Psoas muscle (tissue), 8 donors: Measurements from ENCODE around the gene FARSA. TPM values are rescaled to one million over a fixed set of nuclear protein-coding genes. Genes with fewer than 3 reads are reported as not detected.

Experiments
- ATAC-seq, 4 donors: fragments of 200-7000 bp; cut with Tn5 transposase; one replicate each; pipeline ENCODE4 v1.9.1; 2020; ENCODE audit warnings: moderate library complexity in 3 of 4, mild to moderate bottlenecking in 2 of 4
- DNase-seq, 2 donors: peaks; one replicate each; pipeline ENCODE4 v3.0.0-alpha.2; 2020
- H3K27ac ChIP-seq: fragments of 200-600 bp; one replicate; pipeline ENCODE4 v1.8.0; 2022
- H3K27me3 ChIP-seq, 3 donors: fragments of 200-600 bp in 1 of 3; one replicate each; pipeline versions ENCODE4 v1.6.1 to v1.8.0; 2013 to 2022; ENCODE audit warnings: low read length in 2 of 3, mild to moderate bottlenecking in 2 of 3, moderate library complexity in 1 of 3; ENCODE audit not compliant: insufficient read depth in 3 of 3
- H3K36me3 ChIP-seq, 2 donors: fragments of 200-600 bp in 1 of 2; one replicate each; pipeline versions ENCODE4 v1.6.1 to v1.8.0; 2013 to 2022; ENCODE audit warnings: low read depth in 1 of 2, mild to moderate bottlenecking in 1 of 2, moderate library complexity in 1 of 2; ENCODE audit not compliant: insufficient read depth in 1 of 2
- H3K4me1 ChIP-seq: fragments of 200-600 bp; one replicate; pipeline ENCODE4 v1.8.0; 2022
- H3K4me3 ChIP-seq: fragments of 200-600 bp; one replicate; pipeline ENCODE4 v1.8.0; 2022; ENCODE audit warnings: mild to moderate bottlenecking
- H3K9me3 ChIP-seq: fragments of 200-600 bp; one replicate; pipeline ENCODE4 v1.8.0; 2022
- WGBS, 3 donors: extraction: QIAGEN DNeasy Blood & Tissue Kit; methylation state at CpG; one replicate each; pipeline versions ENCODE4 v1.1.6 to v1.1.7; 2013; 5-methylcytosine and 5-hydroxymethylcytosine counted together
- intact Hi-C, 2 donors: fragments of 100-400 bp; cut with DNase I; formaldehyde crosslinking; loops; one replicate each; pipeline versions ENCODE4 v1.11.0 to v1.14.2; 2022
- polyA plus RNA-seq, 3 donors: library from polyadenylated mRNA; stranded (reverse); fragments of 200-250 nt; gene quantifications; one replicate each; pipeline ENCODE4 v1.2.3, GENCODE V29; 2013
- total RNA-seq, 4 donors: library from RNA; stranded (reverse); fragmentation: NEBNext Ultra II Directional in 2 of 4; extraction: Animal tissue kit (Norgen Biotek cat#: 25700) in 2 of 4; gene quantifications; one replicate each; pipeline versions ENCODE4 v1.2.1 to v1.2.4, GENCODE V29; 2021 to 2023
- TF ChIP-seq, protein P1 (sequence below): fragments of 200-600 bp; IDR thresholded peaks from one replicate; pipeline ENCODE4 v1.8.0; 2022; ENCODE audit warnings: antibody characterized with exemption
- donor health status: healthy with polysubstance abuse.
- donor health status: DM: no; HTN: no; CAD: no; lungs with moderate emphysema.
- donor health status: Bipolar disorder and iron deficiency.
- donor health status: healthy.
- donor health status: DM: yes; HTN: yes; CAD: no.
- donor health status: DM: no; HTN: no; CAD: no.
- donor health status: DM: no; HTN: no; CAD: no.
- donor health status: DM: yes; HTN: yes; CAD: no.

FARSA gene
- total and polyA plus RNA-seq, 7 donors: 45.9 to 161 (median 61.6) TPM

DNA sequence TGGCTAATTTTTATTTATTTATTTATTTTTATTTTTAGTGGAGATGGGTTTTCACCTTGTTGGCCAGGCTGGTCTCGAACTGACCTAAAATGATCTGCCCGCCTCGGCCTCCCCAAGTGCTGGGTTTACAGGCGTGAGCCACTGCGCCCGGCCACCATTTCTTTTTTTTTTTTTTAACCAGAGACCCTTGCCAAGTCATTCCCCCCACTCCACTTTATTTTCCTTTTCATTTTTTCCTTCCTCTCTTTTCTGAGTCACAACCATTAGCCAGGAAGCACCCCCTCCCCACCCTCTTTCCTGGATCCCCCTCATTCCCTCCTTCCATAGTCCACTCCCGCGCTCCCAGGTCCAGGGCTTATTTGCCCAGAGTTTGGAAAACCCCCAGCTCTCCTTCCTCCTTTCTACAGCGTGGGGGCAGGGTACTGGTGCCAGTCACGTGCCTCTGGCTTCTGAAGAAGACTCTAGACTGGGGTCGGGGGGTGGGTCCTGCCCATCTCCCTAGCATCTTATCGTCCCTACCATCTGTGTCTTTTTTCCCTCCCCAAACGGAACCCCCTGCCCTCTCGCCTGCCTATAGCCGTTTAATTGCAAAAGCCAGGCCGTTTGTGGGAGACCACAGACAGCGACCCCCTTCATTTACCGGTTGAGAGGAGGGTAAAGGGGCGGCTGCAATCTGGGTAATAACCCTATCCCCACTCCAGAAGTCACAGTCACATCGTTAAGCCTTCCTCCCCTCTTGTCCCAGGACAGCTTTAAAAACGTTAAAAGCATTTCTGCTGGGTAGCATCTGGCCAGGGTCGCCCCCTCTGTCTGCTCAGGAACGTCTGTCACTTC is 3.8 kb upstream of the FARSA start:
- H3K36me3 ChIP-seq: peaks cover 13 to 31% of the 10 kb centered on the region in 2 donors
- 24 to 30% (median 26%) methylated on average over 23 of the region's 23 CpGs for WGBS, 3 donors
- intact Hi-C loops: loop anchor here in 1 of 2 donors (10.0 kb wide), 1 partner anchor 133 kb away; the partner anchor contains the start of genes PRDX2, RNASEH2A and THSD8
- H3K9me3 ChIP-seq: no peaks in the 10 kb centered on the region
- no peaks in the 10 kb centered on the region for H3K27me3 ChIP-seq
- peak overlapping the region; percentile 98 for H3K4me3 ChIP-seq
- ATAC-seq (no peak), DNase-seq (no peak)
- H3K27ac ChIP-seq: peak overlapping the region; percentile 51
- H3K4me1 ChIP-seq: peaks cover 28% of the 10 kb centered on the region
- TF ChIP-seq, protein P1, sequence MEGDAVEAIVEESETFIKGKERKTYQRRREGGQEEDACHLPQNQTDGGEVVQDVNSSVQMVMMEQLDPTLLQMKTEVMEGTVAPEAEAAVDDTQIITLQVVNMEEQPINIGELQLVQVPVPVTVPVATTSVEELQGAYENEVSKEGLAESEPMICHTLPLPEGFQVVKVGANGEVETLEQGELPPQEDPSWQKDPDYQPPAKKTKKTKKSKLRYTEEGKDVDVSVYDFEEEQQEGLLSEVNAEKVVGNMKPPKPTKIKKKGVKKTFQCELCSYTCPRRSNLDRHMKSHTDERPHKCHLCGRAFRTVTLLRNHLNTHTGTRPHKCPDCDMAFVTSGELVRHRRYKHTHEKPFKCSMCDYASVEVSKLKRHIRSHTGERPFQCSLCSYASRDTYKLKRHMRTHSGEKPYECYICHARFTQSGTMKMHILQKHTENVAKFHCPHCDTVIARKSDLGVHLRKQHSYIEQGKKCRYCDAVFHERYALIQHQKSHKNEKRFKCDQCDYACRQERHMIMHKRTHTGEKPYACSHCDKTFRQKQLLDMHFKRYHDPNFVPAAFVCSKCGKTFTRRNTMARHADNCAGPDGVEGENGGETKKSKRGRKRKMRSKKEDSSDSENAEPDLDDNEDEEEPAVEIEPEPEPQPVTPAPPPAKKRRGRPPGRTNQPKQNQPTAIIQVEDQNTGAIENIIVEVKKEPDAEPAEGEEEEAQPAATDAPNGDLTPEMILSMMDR: no peak

- peaks cover 31% of the 10 kb centered on the region for H3K4me1 ChIP-seq
- TF ChIP-seq, protein P1: no peak
- no peak overlapping the region for H3K27ac ChIP-seq
- intact Hi-C loops: loop anchor here in 1 of 2 donors (10.0 kb wide), 1 partner anchor 132 kb away; the partner anchor contains the start of genes PRDX2, RNASEH2A and THSD8
- no peak overlapping the region for H3K4me3 ChIP-seq
- WGBS, 3 donors: 71 to 79% (median 74%) methylated on average over 7 of the region's 7 CpGs
- H3K27me3 ChIP-seq: no peaks in the 10 kb centered on the region
- no peaks in the 10 kb centered on the region for H3K9me3 ChIP-seq
- peaks cover 13 to 24% of the 10 kb centered on the region in 2 donors for H3K36me3 ChIP-seq
- no peak for DNase-seq
- ATAC-seq: no peak
Measured at GRCh38 chr19:12936582-12936981, 3.1 kb upstream of the FARSA start.

DNA sequence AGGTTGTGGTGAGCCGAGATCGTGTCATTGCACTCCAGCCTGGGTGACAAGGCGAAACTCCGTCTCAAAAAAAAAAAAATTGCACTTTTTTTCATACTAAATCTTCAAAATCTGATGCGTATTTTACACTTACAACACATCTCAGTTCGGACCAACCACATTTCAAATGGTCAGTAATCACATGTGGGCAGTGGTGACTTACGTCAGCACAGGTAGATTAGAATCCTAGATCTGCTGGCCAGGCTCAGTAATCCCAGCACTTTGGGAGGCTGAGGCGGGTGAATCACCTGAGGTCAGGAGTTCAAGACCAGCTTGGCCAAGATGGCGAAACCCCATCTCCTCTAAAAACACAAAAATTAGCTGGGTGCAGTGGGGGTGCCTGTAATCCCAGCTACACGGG is 1.6 kb upstream of the FARSA start:
- ATAC-seq (no peak), DNase-seq (no peak)
- H3K4me1 ChIP-seq: peaks cover 21% of the 10 kb centered on the region
- no peaks in the 10 kb centered on the region for H3K9me3 ChIP-seq
- WGBS, 3 donors: 87 to 90% (median 89%) methylated on average over 10 of the region's 10 CpGs
- H3K4me3 ChIP-seq: no peak overlapping the region
- H3K27ac ChIP-seq: no peak overlapping the region
- H3K36me3 ChIP-seq: peaks cover 3 to 21% of the 10 kb centered on the region in 2 donors
- TF ChIP-seq, protein P1: no peak
- intact Hi-C loops: loop anchor here in 1 of 2 donors (10.0 kb wide), 1 partner anchor 130 kb away; the partner anchor contains the start of genes PRDX2, RNASEH2A and THSD8
- no peaks in the 10 kb centered on the region for H3K27me3 ChIP-seq

GRCh38 chr19:12932392-12933286 is 872 bp downstream of the FARSA start:
- H3K9me3 ChIP-seq: no peaks in the 10 kb centered on the region
- peaks cover 5 to 37% of the 10 kb centered on the region in 2 donors for H3K36me3 ChIP-seq
- TF ChIP-seq, protein P1: no peak
- DNase-seq (no peak), ATAC-seq (peak in 3 of 4 donors; percentile 4 to 9 (median 5))
- H3K4me1 ChIP-seq: peaks cover 11% of the 10 kb centered on the region
- WGBS, 3 donors: 29 to 32% (median 29%) methylated on average over 16 of the region's 16 CpGs
- H3K27me3 ChIP-seq: no peaks in the 10 kb centered on the region
- H3K4me3 ChIP-seq: peak overlapping the region; percentile 94
- intact Hi-C loops: loop anchor here in 1 of 2 donors (10.0 kb wide), 1 partner anchor 128 kb away; the partner anchor contains the start of genes PRDX2, RNASEH2A and THSD8
- peak overlapping the region; percentile 86 for H3K27ac ChIP-seq
